SK-N-SH treated with all-trans-retinoic acid at 6 μM for 48 hours (cell line): Measurements from ENCODE around the gene CPTP.

Experiments used
- ESRRG ChIP-seq: fragments of 250-450 bp; sonication (Bioruptor Pico); IDR thresholded peaks from 2 replicates; pipeline ENCODE4 v1.6.1; 2021; ENCODE audit warnings: mild to moderate bottlenecking
- GLIS3 ChIP-seq: fragments of 250-450 bp; sonication (Bioruptor Pico); IDR thresholded peaks from 2 replicates; pipeline ENCODE4 v1.5.0; 2020; ENCODE audit warnings: mild to moderate bottlenecking, moderate library complexity
- ISL1 ChIP-seq: fragments of 250-450 bp; sonication (Bioruptor Pico); IDR thresholded peaks from 2 replicates; pipeline ENCODE4 v2.1.2; 2022; ENCODE audit warnings: mild to moderate bottlenecking, moderate library complexity
- RARB ChIP-seq: fragments of 250-450 bp; sonication (Bioruptor Pico); IDR thresholded peaks from 2 replicates; pipeline ENCODE4 v1.8.0; 2021; ENCODE audit warnings: mild to moderate bottlenecking, moderate library complexity

GRCh38 chr1:1302006-1302430, 22.6 kb upstream of the CPTP start:
- TF ChIP-seq ESRRG (CRISPR knock-in tag) (no peak), ISL1 (no peak), GLIS3 (CRISPR knock-in tag) (no peak), RARB (CRISPR knock-in tag) (no peak)
